HEK293 (cell line): Measurements from ENCODE around the gene LZTFL1.

Source experiments
- CTCF ChIA-PET: fragments of 350-600 bp; formaldehyde crosslinking; extraction: SDS; loops from one replicate; lab custom pipeline; 2021; ENCODE audit warnings: antibody characterized with exemption; lab: Yijun Ruan, JAX
- POLR2A ChIA-PET: fragments of 300-600 bp; formaldehyde crosslinking; extraction: SDS; loops from one replicate; lab custom pipeline; 2020; ENCODE audit warnings: antibody characterized with exemption, inconsistent platforms; lab: Yijun Ruan, JAX
- H3K27ac ChIP-seq: fragments of 200-500 bp; sonication (Bioruptor generic); 2 replicates; pipeline ENCODE4 v1.5.1; 2014; ENCODE audit warnings: low read depth, low read length, control low read depth, inconsistent platforms; ENCODE audit errors: extremely low read depth
- H3K36me3 ChIP-seq, 2 experiments: fragments of 200-500 bp in 1 of 2; sonication (Bioruptor generic) in 1 of 2; 1 replicate in 1 of 2; 2 replicates in 1 of 2; pipeline ENCODE4 v1.5.1; 2014 to 2017; ENCODE audit warnings: inconsistent platforms in 2 of 2, low read length in 2 of 2; ENCODE audit not compliant: control insufficient read depth in 2 of 2, insufficient read depth in 1 of 2
- H3K4me1 ChIP-seq: fragments of 200-500 bp; sonication (Bioruptor generic); 2 replicates; pipeline ENCODE4 v1.5.1; 2014; ENCODE audit warnings: mild to moderate bottlenecking, low read length, inconsistent platforms; ENCODE audit not compliant: control insufficient read depth, insufficient read depth
- H3K4me3 ChIP-seq: 2 replicates; pipeline ENCODE4 v1.5.1; 2011; ENCODE audit warnings: low read depth, mild to moderate bottlenecking, control low read depth, low read length, moderate library complexity
- H3K9me3 ChIP-seq: fragments of 200-500 bp; sonication (Bioruptor generic); 2 replicates; pipeline ENCODE4 v1.5.1; 2014; ENCODE audit warnings: low read depth, low read length, inconsistent platforms; ENCODE audit not compliant: control insufficient read depth, insufficient read depth
- GFI1B ChIP-seq: fragments of 450-650 bp; formaldehyde crosslinking; IDR thresholded peaks from 2 replicates; pipeline ENCODE4 v1.5.1; 2016; ENCODE audit warnings: missing biosample characterization, missing genetic modification characterization
- GLIS2 ChIP-seq: fragments of 450-650 bp; formaldehyde crosslinking; IDR thresholded peaks from 2 replicates; pipeline ENCODE4 v1.5.1; 2016; ENCODE audit warnings: missing biosample characterization, missing genetic modification characterization
- KLF10 ChIP-seq: fragments of 450-650 bp; IDR thresholded peaks from 2 replicates; pipeline ENCODE4 v1.5.1; 2018; ENCODE audit warnings: missing biosample characterization, mild to moderate bottlenecking, missing genetic modification characterization
- KLF7 ChIP-seq: fragments of 450-650 bp; formaldehyde crosslinking; IDR thresholded peaks from 2 replicates; pipeline ENCODE4 v1.5.1; 2016; ENCODE audit warnings: missing biosample characterization, missing genetic modification characterization, borderline replicate concordance
- SP2 ChIP-seq: fragments of 450-650 bp; formaldehyde crosslinking; IDR thresholded peaks from 2 replicates; pipeline ENCODE4 v1.5.1; 2016; ENCODE audit warnings: missing biosample characterization, missing genetic modification characterization
- ZBTB17 ChIP-seq: fragments of 450-650 bp; formaldehyde crosslinking; IDR thresholded peaks from 2 replicates; pipeline ENCODE4 v1.5.1; 2016; ENCODE audit warnings: missing biosample characterization, missing genetic modification characterization
- ZBTB7A ChIP-seq: fragments of 450-650 bp; formaldehyde crosslinking; IDR thresholded peaks from 2 replicates; pipeline ENCODE4 v1.5.1; 2016; ENCODE audit warnings: low read depth, missing biosample characterization, missing genetic modification characterization
- ZNF138 ChIP-seq: fragments of 450-650 bp; formaldehyde crosslinking; IDR thresholded peaks from 2 replicates; pipeline ENCODE4 v1.5.1; 2016; ENCODE audit warnings: missing biosample characterization, missing genetic modification characterization, borderline replicate concordance
- ZNF146 ChIP-seq: fragments of 450-650 bp; formaldehyde crosslinking; IDR thresholded peaks from 2 replicates; pipeline ENCODE4 v1.5.1; 2016; ENCODE audit warnings: missing biosample characterization, missing genetic modification characterization
- ZNF169 ChIP-seq: fragments of 450-650 bp; formaldehyde crosslinking; IDR thresholded peaks from 2 replicates; pipeline ENCODE4 v1.5.1; 2016; ENCODE audit warnings: missing biosample characterization, missing genetic modification characterization
- ZNF184 ChIP-seq: fragments of 450-650 bp; IDR thresholded peaks from 2 replicates; pipeline ENCODE4 v1.5.1; 2018; ENCODE audit warnings: missing biosample characterization, mild to moderate bottlenecking, missing genetic modification characterization
- ZNF335 ChIP-seq: fragments of 450-650 bp; formaldehyde crosslinking; conservative IDR thresholded peaks from 2 replicates; pipeline ENCODE4 v1.5.1; 2016; ENCODE audit warnings: missing biosample characterization, missing genetic modification characterization
- ZNF354C ChIP-seq: fragments of 450-650 bp; formaldehyde crosslinking; IDR thresholded peaks from 2 replicates; pipeline ENCODE4 v1.5.1; 2016; ENCODE audit warnings: missing biosample characterization, missing genetic modification characterization, low read depth, borderline replicate concordance
- ZNF394 ChIP-seq: fragments of 450-650 bp; formaldehyde crosslinking; IDR thresholded peaks from 2 replicates; pipeline ENCODE4 v1.5.1; 2016; ENCODE audit warnings: missing biosample characterization, missing genetic modification characterization, mild to moderate bottlenecking, moderate library complexity, borderline replicate concordance
- ZNF426 ChIP-seq: fragments of 450-650 bp; formaldehyde crosslinking; IDR thresholded peaks from 2 replicates; pipeline ENCODE4 v1.5.1; 2017; ENCODE audit warnings: missing biosample characterization, missing genetic modification characterization, mild to moderate bottlenecking, inconsistent platforms, moderate library complexity
- ZNF48 ChIP-seq: fragments of 450-650 bp; formaldehyde crosslinking; IDR thresholded peaks from 2 replicates; pipeline ENCODE4 v1.5.1; 2016; ENCODE audit warnings: missing biosample characterization, missing genetic modification characterization
- ZNF544 ChIP-seq: fragments of 450-650 bp; formaldehyde crosslinking; IDR thresholded peaks from 2 replicates; pipeline ENCODE4 v1.5.0; 2017; ENCODE audit warnings: missing biosample characterization, missing genetic modification characterization
- ZNF549 ChIP-seq: fragments of 450-650 bp; IDR thresholded peaks from 2 replicates; pipeline ENCODE4 v1.5.1; 2018; ENCODE audit warnings: missing biosample characterization, missing genetic modification characterization, mild to moderate bottlenecking, inconsistent platforms, moderate library complexity
- ZNF610 ChIP-seq: fragments of 450-650 bp; formaldehyde crosslinking; IDR thresholded peaks from 2 replicates; pipeline ENCODE4 v1.5.1; 2016; ENCODE audit warnings: missing biosample characterization, missing genetic modification characterization, borderline replicate concordance
- ZNF664 ChIP-seq: fragments of 450-650 bp; formaldehyde crosslinking; IDR thresholded peaks from 2 replicates; pipeline ENCODE4 v1.5.1; 2016; ENCODE audit warnings: missing biosample characterization, missing genetic modification characterization
- ZNF76 ChIP-seq: fragments of 450-650 bp; formaldehyde crosslinking; IDR thresholded peaks from 2 replicates; pipeline ENCODE4; 2016; ENCODE audit warnings: low read depth, missing biosample characterization, missing genetic modification characterization, borderline replicate concordance
- ZNF843 ChIP-seq: fragments of 450-650 bp; formaldehyde crosslinking; IDR thresholded peaks from 2 replicates; pipeline ENCODE4 v1.5.1; 2016; ENCODE audit warnings: missing biosample characterization, missing genetic modification characterization
- ZSCAN23 ChIP-seq: fragments of 450-650 bp; formaldehyde crosslinking; IDR thresholded peaks from 2 replicates; pipeline ENCODE4 v1.5.1; 2016; ENCODE audit warnings: missing biosample characterization, missing genetic modification characterization
- TF ChIP-seq, protein P1 (sequence below): fragments of 450-650 bp; formaldehyde crosslinking; IDR thresholded peaks from 2 replicates; pipeline ENCODE4 v1.5.1; 2017; ENCODE audit warnings: missing biosample characterization, missing genetic modification characterization
- TF ChIP-seq, protein P2 (sequence below): fragments of 450-650 bp; formaldehyde crosslinking; IDR thresholded peaks from 2 replicates; pipeline ENCODE4 v1.5.1; 2016; ENCODE audit warnings: missing biosample characterization, missing genetic modification characterization

LZTFL1 gene

DNA sequence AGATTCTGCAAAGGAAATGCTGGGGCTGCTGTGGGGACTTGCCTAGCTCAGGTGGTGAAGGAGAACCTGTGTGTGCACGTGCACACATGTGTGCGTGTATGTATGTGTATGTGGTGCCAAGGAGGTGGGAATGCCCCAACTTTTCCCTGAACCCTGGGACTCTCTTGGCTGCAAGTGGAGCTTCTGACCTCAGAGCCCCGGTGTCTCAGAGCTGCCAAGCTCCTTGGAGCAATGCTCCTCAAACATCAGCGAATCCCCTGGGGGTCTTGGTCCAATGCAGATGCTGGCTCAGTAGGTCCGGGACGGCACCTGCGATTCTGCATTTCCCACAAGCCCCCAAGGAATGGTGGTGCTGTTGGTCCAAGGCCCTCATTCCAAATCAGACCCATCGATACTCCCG lies 39.8 kb downstream of the LZTFL1 start:
- TF ChIP-seq KLF10 (tag by site-specific recombination) (no peak), ZNF394 (tag by site-specific recombination) (no peak), ZNF169 (no peak), ZNF76 (tag by site-specific recombination) (no peak), ZNF544 (tag by site-specific recombination) (no peak), ZNF48 (tag by site-specific recombination) (no peak), ZNF354C (tag by site-specific recombination) (no peak), ZNF184 (tag by site-specific recombination) (no peak), ZNF664 (tag by site-specific recombination) (no peak), ZSCAN23 (no peak), KLF7 (tag by site-specific recombination) (no peak), GFI1B (tag by site-specific recombination) (no peak)
- CTCF ChIA-PET = no interaction called here
- no peak overlapping the region for H3K27ac ChIP-seq

DNA sequence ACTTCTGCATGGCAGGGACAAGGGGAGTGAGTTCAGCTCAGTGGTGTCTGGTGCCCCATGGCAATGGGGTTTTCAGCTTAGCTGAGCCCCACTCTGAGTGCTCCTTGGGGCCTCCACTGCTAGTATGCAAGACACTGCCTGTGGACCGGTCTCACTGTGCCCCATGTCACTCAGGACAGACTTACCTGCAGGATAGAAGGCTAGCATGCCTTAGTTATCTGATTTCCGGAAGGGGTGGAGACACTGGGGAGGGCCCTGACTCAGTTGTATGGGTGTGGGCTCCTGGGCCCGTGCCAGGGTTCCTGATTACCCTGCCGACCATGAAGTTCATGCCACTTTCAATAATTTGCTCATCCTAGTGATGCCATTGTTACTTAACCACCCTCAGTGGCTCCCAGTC lies 41.3 kb downstream of the LZTFL1 start:
- H3K4me1 ChIP-seq = no peaks in the 10 kb centered on the region
- no peak for TF ChIP-seq ZNF146 (tag by site-specific recombination)
- TF ChIP-seq ZNF335 (tag by site-specific recombination) = no peak
- no peak for TF ChIP-seq ZNF138 (tag by site-specific recombination)
- TF ChIP-seq, protein P1, sequence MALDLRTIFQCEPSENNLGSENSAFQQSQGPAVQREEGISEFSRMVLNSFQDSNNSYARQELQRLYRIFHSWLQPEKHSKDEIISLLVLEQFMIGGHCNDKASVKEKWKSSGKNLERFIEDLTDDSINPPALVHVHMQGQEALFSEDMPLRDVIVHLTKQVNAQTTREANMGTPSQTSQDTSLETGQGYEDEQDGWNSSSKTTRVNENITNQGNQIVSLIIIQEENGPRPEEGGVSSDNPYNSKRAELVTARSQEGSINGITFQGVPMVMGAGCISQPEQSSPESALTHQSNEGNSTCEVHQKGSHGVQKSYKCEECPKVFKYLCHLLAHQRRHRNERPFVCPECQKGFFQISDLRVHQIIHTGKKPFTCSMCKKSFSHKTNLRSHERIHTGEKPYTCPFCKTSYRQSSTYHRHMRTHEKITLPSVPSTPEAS = no peak
- TF ChIP-seq ZBTB7A = no peak
- TF ChIP-seq SP2 (tag by site-specific recombination) = no peak
- TF ChIP-seq ZNF843 = no peak
- no peak for TF ChIP-seq ZNF549 (tag by site-specific recombination)
- no peak for TF ChIP-seq ZBTB17 (tag by site-specific recombination)
- TF ChIP-seq ZNF610 (tag by site-specific recombination) = no peak
- TF ChIP-seq ZNF426 (tag by site-specific recombination) = no peak
- TF ChIP-seq, protein P2, sequence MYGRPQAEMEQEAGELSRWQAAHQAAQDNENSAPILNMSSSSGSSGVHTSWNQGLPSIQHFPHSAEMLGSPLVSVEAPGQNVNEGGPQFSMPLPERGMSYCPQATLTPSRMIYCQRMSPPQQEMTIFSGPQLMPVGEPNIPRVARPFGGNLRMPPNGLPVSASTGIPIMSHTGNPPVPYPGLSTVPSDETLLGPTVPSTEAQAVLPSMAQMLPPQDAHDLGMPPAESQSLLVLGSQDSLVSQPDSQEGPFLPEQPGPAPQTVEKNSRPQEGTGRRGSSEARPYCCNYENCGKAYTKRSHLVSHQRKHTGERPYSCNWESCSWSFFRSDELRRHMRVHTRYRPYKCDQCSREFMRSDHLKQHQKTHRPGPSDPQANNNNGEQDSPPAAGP = no peak
- no peak for TF ChIP-seq GLIS2 (tag by site-specific recombination)
- H3K36me3 ChIP-seq = no peaks in the 10 kb centered on the region
- no peak overlapping the region for H3K4me3 ChIP-seq
- CTCF ChIA-PET = no interaction called here
- POLR2A ChIA-PET = no interaction called here
- H3K9me3 ChIP-seq = no peaks in the 10 kb centered on the region
- H3K27ac ChIP-seq = no peak overlapping the region

More for the DNA sequence above, 39.8 kb downstream of the LZTFL1 start:
- no peak overlapping the region for H3K4me3 ChIP-seq
- POLR2A ChIA-PET = no interaction called here
- H3K4me1 ChIP-seq = no peaks in the 10 kb centered on the region
- no peaks in the 10 kb centered on the region for H3K9me3 ChIP-seq
- no peaks in the 10 kb centered on the region for H3K36me3 ChIP-seq
